Measurements from ENCODE around the gene NUP214.
"Not testable (repeated sequence)": the region's sequence is repeated elsewhere in the genome, so short reads cannot be mapped to it uniquely, and the experiment has no call there.

The NUP214 gene

DNA sequence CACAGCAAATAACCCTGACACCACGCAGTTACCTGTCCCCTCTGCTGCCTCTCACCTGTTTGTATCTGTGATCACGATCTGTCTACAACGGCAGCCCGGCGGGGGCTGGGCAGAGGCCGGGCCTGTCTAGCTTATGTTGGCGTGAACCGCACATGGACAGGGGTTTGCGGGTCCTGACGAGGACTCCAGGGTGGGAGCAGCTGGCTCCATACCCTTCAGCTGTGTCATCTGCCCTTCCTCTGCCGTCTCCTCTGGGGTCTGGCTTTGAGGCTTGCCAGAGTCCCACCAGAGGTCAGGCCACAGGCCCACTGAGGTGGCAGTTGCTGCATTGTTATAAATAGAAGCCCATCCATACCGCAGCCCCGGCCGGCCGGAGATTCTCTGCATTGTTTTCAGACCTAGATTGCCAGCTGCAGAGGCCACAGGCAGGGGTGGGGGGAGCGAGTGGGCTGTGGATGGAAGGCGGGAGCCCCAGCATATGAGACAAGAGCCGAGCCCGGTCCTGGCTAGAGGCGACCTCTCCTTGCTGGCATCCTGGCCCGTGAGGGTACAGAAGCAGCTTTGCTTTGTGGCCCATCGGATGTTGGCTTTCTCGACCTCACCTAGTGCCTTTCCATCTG, 113.1 kb downstream of the NUP214 start:
- TF ChIP-seq SPI1 (IDR thresholded peaks at IDR 0.05; ENCODE audit: low read depth, low read length) (no peak), TAF1 (IDR thresholded peaks at IDR 0.05; ENCODE audit: low read depth, low read length) (no peak)
- FAIRE-seq = peak; percentile 52
- DNase-seq (ENCODE audit: insufficient read length, low spot score) = no peak

DNA sequence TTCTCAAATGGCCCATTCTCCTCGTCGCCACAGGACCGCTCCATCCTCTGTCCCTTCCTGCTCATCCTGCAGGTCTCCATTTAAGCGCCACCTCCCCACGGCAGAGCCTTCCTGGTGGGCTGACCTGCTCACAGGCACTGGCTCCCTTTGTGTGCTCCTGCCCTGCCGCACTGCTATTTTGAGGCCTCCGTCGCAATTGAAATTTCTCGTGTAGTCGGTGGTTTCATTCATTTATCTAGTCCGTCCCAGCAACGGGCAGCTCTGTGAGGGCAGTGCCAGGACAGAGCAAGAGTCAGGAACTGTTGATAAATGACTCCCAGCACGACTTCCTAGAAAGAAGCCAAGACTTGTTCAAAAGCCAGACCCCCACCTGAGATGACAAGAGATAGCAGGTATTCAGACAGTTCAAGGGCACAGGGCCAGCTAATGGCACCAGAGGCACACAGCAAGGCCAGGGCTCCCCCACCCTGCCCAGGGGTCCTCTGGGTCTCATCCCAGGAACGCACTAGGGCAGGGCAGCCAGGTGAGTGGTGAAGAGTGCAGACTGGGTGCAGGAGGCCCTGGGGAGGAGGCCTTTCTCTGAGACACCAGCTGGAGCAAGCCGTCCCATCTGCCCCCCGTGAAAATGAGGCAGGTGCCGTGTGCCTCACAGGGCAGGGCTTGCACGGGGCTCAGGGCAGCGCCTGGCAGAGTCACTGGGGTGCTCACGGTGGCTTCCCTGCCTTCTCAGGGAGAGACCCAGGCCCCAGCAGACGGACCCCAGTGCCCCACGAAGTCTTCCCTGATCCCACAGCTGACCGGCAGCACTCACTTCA, 114.0 kb downstream of the NUP214 start:
- FAIRE-seq (no peak), DNase-seq (ENCODE audit: insufficient read length, low spot score) (no peak)
- TF ChIP-seq POLR2A (IDR thresholded peaks at IDR 0.05; ENCODE audit: low read depth, low read length) (no peak), POLR2AphosphoS5 (IDR thresholded peaks at IDR 0.05; ENCODE audit: low read depth, low read length) (no peak), TAF1 (IDR thresholded peaks at IDR 0.05; ENCODE audit: low read depth, low read length) (no peak), PAX5 (IDR thresholded peaks at IDR 0.05; ENCODE audit: insufficient read depth, low read length, severe bottlenecking) (no peak), SPI1 (IDR thresholded peaks at IDR 0.05; ENCODE audit: low read depth, low read length) (no peak), POU2F2 (IDR thresholded peaks at IDR 0.05; ENCODE audit: low read depth, low read length) (no peak)

DNA sequence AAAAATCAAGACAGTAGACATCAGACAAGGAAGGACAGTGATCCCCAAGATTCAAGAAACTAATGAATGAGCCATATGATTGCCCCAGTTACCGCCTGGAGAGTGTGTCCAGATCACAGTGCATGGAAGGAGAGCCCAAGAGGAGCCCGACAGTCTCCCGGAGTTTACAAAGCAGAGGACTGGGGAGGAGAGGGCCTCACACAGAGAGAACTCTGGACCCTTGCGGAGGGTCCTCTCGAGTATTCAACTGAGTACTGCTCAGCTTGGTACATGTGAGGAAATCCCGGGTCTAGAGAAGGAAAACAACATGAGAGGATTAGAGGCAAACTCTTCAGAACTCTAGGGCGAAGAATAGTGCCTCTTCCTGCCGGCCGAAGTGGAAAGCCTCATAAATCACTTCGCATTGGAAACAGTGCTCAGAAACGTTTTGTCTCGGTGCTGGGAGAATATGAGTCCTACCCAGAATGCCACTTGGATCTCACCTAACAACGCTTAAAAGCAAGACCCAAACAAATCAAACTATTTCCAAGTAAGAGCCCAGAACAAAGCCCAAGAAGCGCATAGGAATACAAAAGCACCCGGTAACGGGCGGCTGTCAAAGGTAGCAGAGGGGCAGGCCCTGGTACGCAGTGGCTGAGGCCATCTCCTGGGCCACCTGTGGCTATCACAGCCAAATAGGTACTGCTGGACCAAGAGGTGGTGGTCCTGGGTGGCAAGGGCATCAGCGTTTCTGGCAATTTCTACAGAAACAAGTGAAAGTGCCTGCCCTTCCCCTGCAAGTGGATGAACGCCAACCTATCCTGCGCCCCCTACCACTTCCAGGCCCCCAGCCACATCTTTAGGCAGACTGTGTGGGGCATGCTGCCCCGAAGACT, 114.9 kb downstream of the NUP214 start:
- TF ChIP-seq POLR2AphosphoS5 (IDR thresholded peaks at IDR 0.05; ENCODE audit: low read depth, low read length) (no peak), POU2F2 (IDR thresholded peaks at IDR 0.05; ENCODE audit: low read depth, low read length) (no peak), PAX5 (IDR thresholded peaks at IDR 0.05; ENCODE audit: insufficient read depth, low read length, severe bottlenecking) (no peak), POLR2A (IDR thresholded peaks at IDR 0.05; ENCODE audit: low read depth, low read length) (no peak), SPI1 (IDR thresholded peaks at IDR 0.05; ENCODE audit: low read depth, low read length) (no peak), TAF1 (IDR thresholded peaks at IDR 0.05; ENCODE audit: low read depth, low read length) (no peak)
- FAIRE-seq (no peak), DNase-seq (ENCODE audit: insufficient read length, low spot score) (no peak)

DNA sequence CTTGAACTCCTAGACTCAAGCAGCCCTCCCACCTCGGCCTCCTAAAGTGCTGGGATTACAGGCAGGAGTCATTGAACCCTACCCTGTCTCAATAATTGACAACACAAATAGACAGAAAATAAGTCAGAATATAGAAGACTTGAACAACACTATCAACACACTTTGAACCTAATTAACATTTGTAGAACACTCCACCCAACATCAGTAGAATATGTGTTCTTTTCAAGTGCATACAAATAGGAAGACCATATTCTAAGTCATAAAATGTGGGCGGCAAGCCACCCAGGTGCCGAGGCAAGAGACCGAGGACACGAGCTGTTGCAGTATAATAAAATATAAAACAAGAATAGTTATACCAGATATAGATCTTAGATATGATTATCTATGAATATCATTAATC, 118.9 kb downstream of the NUP214 start:
- not testable (repeated sequence) for DNase-seq (ENCODE audit: insufficient read length, low spot score); FAIRE-seq

DNA sequence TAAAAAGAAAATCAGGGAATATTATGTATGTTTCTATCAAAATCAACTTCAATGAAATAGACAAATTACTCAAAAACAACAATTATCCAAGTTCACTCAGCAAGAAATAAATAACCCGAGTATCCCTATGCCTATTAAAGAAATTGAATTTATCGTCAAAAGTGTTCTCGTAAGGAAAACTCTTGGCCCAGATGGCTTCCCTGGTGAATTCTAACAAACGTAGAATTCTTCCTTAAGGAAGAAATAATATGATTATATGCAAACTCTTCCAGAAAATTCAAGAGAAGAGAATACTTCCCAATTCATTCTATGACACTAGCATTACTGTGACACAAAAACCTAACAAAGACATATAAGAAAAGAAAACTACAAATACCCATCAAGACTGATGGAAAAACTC, 121.2 kb downstream of the NUP214 start:
- TF ChIP-seq SPI1 (IDR thresholded peaks at IDR 0.05; ENCODE audit: low read depth, low read length) (no peak), POLR2AphosphoS5 (IDR thresholded peaks at IDR 0.05; ENCODE audit: low read depth, low read length) (no peak), POLR2A (IDR thresholded peaks at IDR 0.05; ENCODE audit: low read depth, low read length) (no peak), TAF1 (IDR thresholded peaks at IDR 0.05; ENCODE audit: low read depth, low read length) (no peak), PAX5 (IDR thresholded peaks at IDR 0.05; ENCODE audit: insufficient read depth, low read length, severe bottlenecking) (no peak)
- DNase-seq (ENCODE audit: insufficient read length, low spot score) (no peak), FAIRE-seq (no peak)

DNA sequence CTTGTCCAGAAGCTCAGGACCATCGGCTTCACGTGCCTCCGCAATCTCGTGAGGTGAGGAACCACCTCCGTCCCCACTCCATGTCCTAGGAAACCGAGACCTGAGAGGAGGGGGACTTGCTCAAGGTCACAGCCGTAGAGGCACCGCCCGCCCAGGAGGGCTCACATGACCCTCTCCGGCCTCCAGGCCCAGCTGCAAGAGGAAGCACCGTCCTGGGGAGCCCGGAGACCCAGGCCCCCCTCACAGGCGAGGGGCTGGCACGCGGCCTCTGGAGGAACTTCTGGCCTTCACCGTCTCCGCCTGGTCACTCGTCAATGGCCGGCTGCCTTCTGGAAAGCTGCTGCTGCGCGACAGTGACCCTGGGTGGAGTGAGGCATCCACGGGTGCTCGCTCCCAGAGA, 126.7 kb downstream of the NUP214 start:
- TF ChIP-seq POU2F2 (IDR thresholded peaks at IDR 0.05; ENCODE audit: low read depth, low read length) (no peak), PAX5 (IDR thresholded peaks at IDR 0.05; ENCODE audit: insufficient read depth, low read length, severe bottlenecking) (no peak), POLR2AphosphoS5 (IDR thresholded peaks at IDR 0.05; ENCODE audit: low read depth, low read length) (no peak), POLR2A (IDR thresholded peaks at IDR 0.05; ENCODE audit: low read depth, low read length) (no peak), TAF1 (IDR thresholded peaks at IDR 0.05; ENCODE audit: low read depth, low read length) (no peak)
- no peak for DNase-seq (ENCODE audit: insufficient read length, low spot score)
- no peak for FAIRE-seq

DNA sequence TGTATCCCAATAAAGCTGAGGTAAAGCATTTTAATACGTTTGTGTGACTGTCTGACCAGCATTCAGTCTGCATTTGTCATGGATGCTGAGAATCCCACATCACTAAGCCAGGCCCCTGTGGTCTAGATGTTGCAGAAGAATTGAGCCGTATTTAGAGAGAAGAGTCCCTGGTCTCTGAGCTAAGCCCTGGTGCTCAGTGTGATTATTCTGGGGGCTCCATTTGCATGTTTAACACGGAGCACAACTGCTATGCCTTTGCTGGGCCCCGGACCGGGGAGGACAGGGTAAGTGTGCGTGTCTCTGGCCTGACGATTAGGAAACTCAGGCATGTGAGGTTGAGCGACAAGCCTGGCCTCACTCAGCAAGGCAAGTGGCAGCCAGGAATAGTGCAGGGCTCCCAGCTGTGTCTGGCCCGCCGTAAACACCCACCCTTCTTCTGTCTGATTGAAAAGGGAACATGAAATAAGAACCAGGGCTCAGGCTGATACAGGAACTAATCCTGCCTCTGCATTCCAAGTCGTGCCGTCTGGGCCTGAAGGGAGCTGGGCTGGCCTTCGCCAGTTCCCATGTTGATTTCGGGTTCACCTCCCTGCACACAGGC, 128.6 kb downstream of the NUP214 start:
- TF ChIP-seq PAX5 (IDR thresholded peaks at IDR 0.05; ENCODE audit: insufficient read depth, low read length, severe bottlenecking) (no peak), SPI1 (IDR thresholded peaks at IDR 0.05; ENCODE audit: low read depth, low read length) (no peak), POU2F2 (IDR thresholded peaks at IDR 0.05; ENCODE audit: low read depth, low read length) (peak; percentile 81), TAF1 (IDR thresholded peaks at IDR 0.05; ENCODE audit: low read depth, low read length) (no peak), POLR2AphosphoS5 (IDR thresholded peaks at IDR 0.05; ENCODE audit: low read depth, low read length) (0 out of 2 replicates have a peak, but pooled peaks have one; percentile 12)
- DNase-seq (ENCODE audit: insufficient read length, low spot score) (no peak), FAIRE-seq (peak; percentile 81)

DNA sequence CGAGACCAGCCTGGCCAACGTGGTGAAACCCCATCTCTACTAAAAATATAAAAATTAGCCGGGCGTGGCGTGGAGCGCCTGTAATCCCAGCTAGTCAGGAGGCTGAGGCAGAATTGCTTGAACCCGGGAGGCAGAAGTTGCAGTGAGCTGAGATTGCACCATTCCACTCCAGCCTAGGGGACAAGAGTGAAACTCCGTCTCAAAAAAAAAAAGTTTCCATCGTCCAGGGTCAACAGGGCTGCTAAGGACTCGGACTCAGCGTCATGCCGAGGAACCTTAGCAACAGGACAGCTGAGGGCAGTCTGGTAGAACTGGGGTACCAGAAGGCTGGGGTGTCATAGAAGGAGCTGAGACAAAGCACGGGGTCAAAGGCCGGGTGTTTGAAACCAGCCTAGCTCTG, 129.2 kb downstream of the NUP214 start:
- FAIRE-seq (no peak), DNase-seq (ENCODE audit: insufficient read length, low spot score) (no peak)
- TF ChIP-seq TAF1 (IDR thresholded peaks at IDR 0.05; ENCODE audit: low read depth, low read length) (0 out of 2 replicates have a peak, but pooled peaks have one; percentile 12), PAX5 (IDR thresholded peaks at IDR 0.05; ENCODE audit: insufficient read depth, low read length, severe bottlenecking) (no peak)

DNA sequence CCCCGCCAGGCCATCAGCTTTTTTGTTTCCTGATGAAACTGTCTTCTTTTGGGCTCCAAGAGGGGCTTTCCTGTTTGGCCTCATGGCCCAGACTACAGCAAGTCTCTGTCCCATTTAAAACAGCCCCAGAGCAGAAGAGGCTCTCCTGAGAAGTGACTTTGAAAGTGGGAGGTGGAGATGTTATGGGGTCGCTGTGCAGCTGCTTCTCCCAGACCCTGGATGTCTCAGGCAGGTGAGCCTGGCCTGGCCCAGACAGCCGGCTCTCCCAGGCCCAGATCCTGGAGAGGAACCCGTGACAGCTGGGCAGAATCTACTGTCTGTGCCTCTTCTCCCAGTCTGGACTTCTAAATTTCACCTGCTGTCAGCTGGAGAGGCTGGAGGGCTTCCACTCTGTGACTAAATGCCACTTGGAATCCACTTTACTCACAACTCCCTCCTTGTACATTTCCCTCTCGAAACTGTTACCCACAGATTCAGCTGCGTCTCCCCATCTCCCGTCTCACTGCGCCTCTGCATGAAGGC, 130.4 kb downstream of the NUP214 start:
- FAIRE-seq (no peak), DNase-seq (ENCODE audit: insufficient read length, low spot score) (no peak)
- TF ChIP-seq POLR2A (IDR thresholded peaks at IDR 0.05; ENCODE audit: low read depth, low read length) (no peak), PAX5 (IDR thresholded peaks at IDR 0.05; ENCODE audit: insufficient read depth, low read length, severe bottlenecking) (no peak), POLR2AphosphoS5 (IDR thresholded peaks at IDR 0.05; ENCODE audit: low read depth, low read length) (no peak), TAF1 (IDR thresholded peaks at IDR 0.05; ENCODE audit: low read depth, low read length) (no peak), POU2F2 (IDR thresholded peaks at IDR 0.05; ENCODE audit: low read depth, low read length) (no peak), SPI1 (IDR thresholded peaks at IDR 0.05; ENCODE audit: low read depth, low read length) (no peak)
